Anterior cingulate cortex (tissue), 58 donors: ENCODE measurements around the gene IFI44L.

Experiments used
- DNase-seq, 58 donors: peaks; one replicate each; lab custom pipeline; 2025; lab: John Stamatoyannopoulos, UW

Gene IFI44L

DNA sequence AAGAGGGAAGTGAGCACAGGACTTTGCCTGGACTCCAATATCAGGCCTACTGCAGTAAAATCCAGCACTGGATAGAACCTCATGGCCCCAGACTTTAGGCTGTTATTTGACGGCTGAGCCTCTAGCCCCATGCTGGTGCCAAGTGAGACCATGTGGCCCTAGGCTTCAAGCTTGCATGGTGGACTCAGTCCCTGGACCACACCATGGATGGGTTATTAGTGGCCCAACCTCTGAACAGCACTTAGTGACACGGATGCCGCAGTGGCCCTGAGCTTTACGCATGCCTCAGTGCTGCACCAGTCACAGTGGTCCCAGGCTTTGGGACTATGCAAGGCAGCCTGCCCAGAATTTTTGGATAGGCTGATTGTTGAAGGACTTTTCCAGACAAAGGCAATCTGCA, 13.0 kb downstream of the IFI44L start:
- DNase-seq: no peak

DNA sequence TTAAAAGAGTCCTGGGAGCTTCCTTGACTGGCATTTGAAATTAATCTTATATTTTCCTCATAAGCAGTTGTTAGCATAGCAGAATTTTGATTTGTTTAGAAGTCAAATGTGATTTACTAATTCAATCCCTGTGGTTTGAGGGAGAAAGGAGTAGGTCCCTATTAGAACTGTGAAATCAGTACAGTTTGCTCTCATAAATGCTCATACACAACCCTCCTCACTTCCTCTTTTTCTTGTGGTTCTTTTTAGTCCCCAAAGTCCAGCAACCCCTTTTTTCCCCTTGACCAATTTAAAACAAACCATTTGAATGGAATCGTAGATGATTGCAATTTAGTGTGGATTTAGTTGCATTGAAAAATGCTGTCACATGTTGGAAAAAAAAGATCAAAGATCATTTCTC, 20.2 kb downstream of the IFI44L start:
- DNase-seq: no peak

DNA sequence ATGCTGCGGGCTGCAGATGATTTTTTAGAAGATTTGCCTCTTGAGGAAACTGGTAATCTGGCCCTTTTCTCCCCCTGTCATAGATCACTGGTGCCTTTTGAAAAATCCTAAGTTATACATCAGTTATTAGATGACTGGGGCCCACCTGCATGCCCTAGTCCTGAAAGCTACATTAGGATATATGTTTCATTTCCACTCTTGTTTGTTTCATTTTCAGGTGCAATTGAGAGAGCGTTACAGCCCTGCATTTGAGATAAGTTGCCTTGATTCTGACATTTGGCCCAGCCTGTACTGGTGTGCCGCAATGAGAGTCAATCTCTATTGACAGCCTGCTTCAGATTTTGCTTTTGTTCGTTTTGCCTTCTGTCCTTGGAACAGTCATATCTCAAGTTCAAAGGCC, 21.3 kb downstream of the IFI44L start:
- no peak for DNase-seq

DNA sequence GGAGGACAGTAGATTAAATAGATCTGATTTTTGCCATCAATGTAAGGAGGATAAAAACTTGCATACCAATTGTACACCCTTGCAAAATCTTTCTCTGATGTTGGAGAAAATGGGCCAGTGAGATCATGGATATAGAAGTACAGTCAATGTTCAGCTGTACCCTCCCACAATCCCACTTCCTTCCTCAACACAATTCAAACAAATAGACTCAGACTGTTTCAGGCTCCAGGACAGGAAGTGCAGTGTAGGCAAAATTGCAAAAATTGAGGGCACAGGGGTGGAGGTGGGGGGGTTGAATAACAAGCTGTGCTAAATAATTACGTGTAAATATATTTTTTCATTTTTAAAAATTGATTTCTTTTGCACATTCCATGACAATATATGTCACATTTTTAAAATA, 25.5 kb downstream of the IFI44L start:
- no peak for DNase-seq

DNA sequence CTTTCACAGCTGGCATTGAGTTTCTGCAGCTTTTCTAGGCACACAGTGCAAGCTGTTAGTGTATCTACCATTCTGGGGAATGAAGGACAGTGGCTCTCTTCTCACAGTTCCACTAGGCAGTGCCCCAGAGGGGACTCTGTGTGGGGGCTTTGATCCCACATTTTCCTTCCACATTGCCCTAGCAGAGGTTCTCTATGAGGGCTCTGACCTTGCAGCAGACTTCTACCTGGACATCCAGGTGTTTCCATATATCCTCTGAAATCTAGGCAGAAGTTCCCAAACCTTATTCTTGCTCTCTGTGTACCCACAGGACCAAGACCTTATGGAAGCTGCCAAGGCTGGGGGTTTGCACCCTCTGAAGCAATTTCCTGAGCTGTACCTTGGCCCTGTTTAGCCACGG, 27.0 kb downstream of the IFI44L start:
- no peak for DNase-seq

- peak in 34 of 58 donors; percentile 2 to 73 (median 25) for DNase-seq
These were observed 29.4 kb downstream of the IFI44L start, which contains the start of gene IFI44 for GRCh38 chr1:78649628-78650027. Gene IFI44 (plus strand): TSS chr1:78649831. CDS start chr1:78650196, 365 bp downstream.

DNA sequence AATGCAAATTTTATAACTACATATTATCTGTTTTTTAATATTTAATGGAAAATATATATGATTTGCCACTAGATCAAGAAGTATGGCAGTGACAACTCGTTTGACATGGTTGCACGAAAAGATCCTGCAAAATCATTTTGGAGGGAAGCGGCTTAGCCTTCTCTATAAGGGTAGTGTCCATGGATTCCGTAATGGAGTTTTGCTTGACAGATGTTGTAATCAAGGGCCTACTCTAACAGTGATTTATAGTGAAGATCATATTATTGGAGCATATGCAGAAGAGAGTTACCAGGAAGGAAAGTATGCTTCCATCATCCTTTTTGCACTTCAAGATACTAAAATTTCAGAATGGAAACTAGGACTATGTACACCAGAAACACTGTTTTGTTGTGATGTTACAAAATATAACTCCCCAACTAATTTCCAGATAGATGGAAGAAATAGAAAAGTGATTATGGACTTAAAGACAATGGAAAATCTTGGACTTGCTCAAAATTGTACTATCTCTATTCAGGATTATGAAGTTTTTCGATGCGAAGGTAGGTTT, 29.9 kb downstream of the IFI44L start:
- DNase-seq: no peak

DNA sequence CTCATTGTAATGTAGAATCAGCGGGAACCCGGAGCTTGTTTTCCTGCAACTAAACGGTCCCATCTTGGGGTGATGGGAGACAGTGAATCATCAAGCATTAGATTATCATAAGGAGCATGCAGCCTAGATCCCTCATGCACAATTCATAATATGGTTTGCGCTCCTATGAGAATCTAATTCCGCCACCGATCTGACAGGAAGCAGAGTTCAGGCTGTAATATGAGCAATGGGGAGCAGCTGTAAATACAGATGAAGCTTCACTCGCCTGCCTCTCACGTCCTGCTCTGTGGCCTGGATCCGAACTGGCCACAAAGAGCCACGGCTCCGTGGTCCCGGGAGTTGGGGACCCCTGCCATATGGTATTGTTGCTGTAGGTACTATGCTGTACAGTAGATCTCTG, 31.0 kb downstream of the IFI44L start:
- DNase-seq: peak in 2 of 58 donors; percentile 3 to 8

DNA sequence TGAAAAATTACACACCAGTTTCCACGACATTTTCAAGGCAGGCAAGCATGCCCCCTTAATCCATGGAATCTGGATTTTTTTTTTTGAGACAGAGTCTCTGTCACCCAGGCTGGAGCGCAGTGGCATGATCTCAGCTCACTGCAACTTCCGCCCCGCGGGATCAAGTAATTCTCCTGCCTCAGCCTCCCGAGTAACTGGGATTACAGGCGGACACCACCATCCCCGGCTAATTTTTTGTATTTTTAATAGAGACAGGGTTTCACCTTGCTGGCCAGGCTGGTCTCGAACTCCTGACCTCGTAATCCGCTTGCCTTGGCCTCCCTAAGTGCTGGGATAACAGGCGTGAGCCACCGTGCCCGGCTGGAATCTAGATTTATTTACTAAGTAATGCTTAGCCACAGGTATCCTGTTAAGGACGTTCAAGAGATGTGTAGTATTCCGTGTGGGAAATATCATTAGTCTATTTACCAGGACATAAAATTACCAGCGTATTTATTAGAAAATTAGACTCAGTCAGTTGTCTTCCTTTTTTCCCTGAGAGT, 31.8 kb downstream of the IFI44L start:
- no peak for DNase-seq

- DNase-seq: no peak
These were observed 38.7 kb downstream of the IFI44L start for GRCh38 chr1:78658901-78659300.

- DNase-seq: no peak
These were observed 43.7 kb downstream of the IFI44L start for GRCh38 chr1:78663923-78664322.

DNA sequence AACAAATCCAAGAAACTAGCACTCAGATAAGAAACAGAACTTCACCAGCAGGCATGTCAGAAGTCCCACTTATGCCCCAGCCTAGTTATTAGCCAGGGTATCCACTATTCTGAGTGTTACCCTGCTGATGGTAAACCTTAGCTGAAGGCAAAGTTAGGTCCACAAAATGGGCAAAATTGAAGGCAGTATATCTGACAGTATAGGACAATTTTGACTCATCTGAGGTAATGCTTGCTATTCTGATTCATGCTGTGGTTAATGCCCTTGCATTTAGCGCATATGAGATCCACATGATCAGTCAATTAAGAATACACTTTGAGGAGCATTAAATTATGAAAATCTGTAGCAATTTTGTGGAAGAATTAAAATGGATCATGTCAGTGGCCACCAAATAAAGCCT, 44.5 kb downstream of the IFI44L start:
- DNase-seq: no peak

- no peak for DNase-seq
These were observed 45.6 kb downstream of the IFI44L start for GRCh38 chr1:78665809-78666208.

- DNase-seq: no peak
These were observed 47.7 kb downstream of the IFI44L start for GRCh38 chr1:78667939-78668338.

DNA sequence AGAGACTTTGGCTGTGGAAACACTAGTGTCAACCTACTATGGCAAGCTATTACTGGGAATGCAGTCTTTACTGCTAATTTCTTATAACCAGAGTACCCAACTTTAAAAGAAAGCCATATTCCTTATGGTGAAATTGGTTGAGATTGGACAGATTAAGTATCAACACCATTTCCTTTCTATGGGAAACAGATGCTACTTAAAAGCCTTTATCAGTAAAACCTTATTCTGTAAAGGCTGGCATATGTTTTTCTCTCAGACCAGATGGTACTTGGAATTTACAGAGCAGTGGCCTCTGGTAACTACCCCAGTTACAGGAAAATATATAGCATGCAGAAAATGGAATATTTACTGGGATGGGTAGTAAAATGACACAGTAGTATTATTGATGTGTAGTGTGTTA, 48.2 kb downstream of the IFI44L start:
- DNase-seq: no peak

GRCh38 chr1:78672428-78672827, 52.2 kb downstream of the IFI44L start:
- DNase-seq: no peak

GRCh38 chr1:78673120-78673519, 52.9 kb downstream of the IFI44L start:
- no peak for DNase-seq

- DNase-seq: peak in 17 of 58 donors; percentile 2 to 72 (median 22)
These were observed 56.2 kb downstream of the IFI44L start for GRCh38 chr1:78676347-78676982.

DNA sequence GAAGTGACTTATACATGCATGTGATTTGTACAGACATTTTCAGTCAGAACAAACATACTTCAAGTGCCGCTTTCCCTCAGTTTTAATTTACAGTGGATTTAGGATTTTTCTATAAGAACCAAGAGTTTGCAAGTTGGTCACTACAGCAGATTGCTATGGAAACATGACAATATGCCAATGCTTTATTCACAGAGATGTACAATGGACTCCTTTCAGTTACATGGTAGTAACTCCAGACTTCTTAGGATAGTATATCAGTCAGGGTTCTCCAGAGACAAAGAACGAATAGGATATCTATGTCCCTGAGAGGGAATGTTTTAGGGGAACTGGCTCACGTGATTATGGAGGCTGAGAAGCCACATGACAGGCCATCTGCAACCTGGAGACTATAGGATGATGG, 56.7 kb downstream of the IFI44L start:
- no peak for DNase-seq

DNA sequence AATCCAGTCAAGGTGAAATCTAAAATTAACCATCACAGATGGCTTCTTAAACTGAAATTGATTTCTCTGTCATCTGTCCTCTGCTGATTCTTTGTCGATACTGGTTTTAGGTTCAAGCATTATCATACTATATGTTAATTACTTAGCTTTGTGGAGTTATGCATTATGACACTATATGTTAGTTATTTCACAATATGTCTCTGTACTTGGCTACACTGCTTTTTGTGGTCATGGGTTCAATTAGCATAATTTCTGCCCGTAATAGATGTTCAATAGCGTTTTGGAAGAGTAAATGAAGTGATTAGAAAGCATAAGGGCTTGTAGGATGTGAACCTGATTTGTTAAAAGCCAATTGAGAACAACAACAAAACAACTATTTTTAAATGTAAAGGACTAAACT, 57.5 kb downstream of the IFI44L start:
- DNase-seq: no peak

GRCh38 chr1:78678324-78678723, 58.1 kb downstream of the IFI44L start:
- DNase-seq: no peak

GRCh38 chr1:78681265-78681664, 61.0 kb downstream of the IFI44L start:
- no peak for DNase-seq
